Small intestine (tissue), 7 donors: ENCODE data around the gene YPEL4. TPM values are rescaled to one million over a fixed set of nuclear protein-coding genes. Genes with fewer than 3 reads are reported as not detected.

Experiments
- DNase-seq, 2 donors: peaks; one replicate each; pipeline versions ENCODE4 v3.0.0 to v3.0.0-alpha.2; 2013
- FAIRE-seq: peaks from 2 replicates; lab custom pipeline; 2012; peaks lifted over from hg19 to GRCh38; lab: Jason Lieb, UNC
- H3K27ac ChIP-seq, 3 donors: one replicate each; pipeline ENCODE4 v1.5.1; 2013; ENCODE audit warnings: low read length in 2 of 3, mild to moderate bottlenecking in 2 of 3, control low read depth in 1 of 3, inconsistent platforms in 1 of 3, low read depth in 1 of 3, moderate library complexity in 1 of 3
- H3K27me3 ChIP-seq, 3 donors: one replicate each; pipeline ENCODE4 v1.6.1; 2013; ENCODE audit warnings: low read length in 3 of 3, inconsistent platforms in 1 of 3; ENCODE audit not compliant: control insufficient read depth in 3 of 3, insufficient read depth in 3 of 3
- H3K36me3 ChIP-seq, 3 donors: one replicate each; pipeline ENCODE4 v1.6.1; 2013; ENCODE audit warnings: low read length in 3 of 3, inconsistent platforms in 1 of 3, low read depth in 1 of 3, mild to moderate bottlenecking in 1 of 3, moderate library complexity in 1 of 3; ENCODE audit not compliant: control insufficient read depth in 3 of 3, insufficient read depth in 2 of 3
- H3K4me1 ChIP-seq, 3 donors: one replicate each; pipeline ENCODE4 v1.6.1; 2013; ENCODE audit warnings: low read length in 2 of 3, inconsistent platforms in 1 of 3, low read depth in 1 of 3, mild to moderate bottlenecking in 1 of 3, moderate library complexity in 1 of 3; ENCODE audit not compliant: control insufficient read depth in 3 of 3, insufficient read depth in 2 of 3
- H3K4me3 ChIP-seq, 3 donors: one replicate each; pipeline ENCODE4 v1.5.1; 2013; ENCODE audit warnings: low read length in 3 of 3, control low read depth in 1 of 3, inconsistent platforms in 1 of 3, low read depth in 1 of 3, mild to moderate bottlenecking in 1 of 3, moderate library complexity in 1 of 3
- H3K9me3 ChIP-seq, 2 donors: one replicate each; pipeline ENCODE4 v1.6.1; 2013; ENCODE audit warnings: low read depth in 1 of 2, low read length in 1 of 2; ENCODE audit not compliant: control insufficient read depth in 2 of 2, insufficient read depth in 1 of 2
- WGBS, 3 donors: extraction: QIAGEN DNeasy Blood & Tissue Kit; methylation state at CpG; one replicate each; pipeline ENCODE4 v1.1.7; 2013; 5-methylcytosine and 5-hydroxymethylcytosine counted together
- polyA plus RNA-seq, 4 donors: library from polyadenylated mRNA; stranded (reverse) in 3 of 4; unstranded in 1 of 4; fragments of 200-250 nt in 3 of 4; fragments of 120-200 nt in 1 of 4; gene quantifications; one replicate each; pipeline versions ENCODE4 v1.2.1 to v1.2.3, GENCODE V29; 2013
- donor health status: healthy with polysubstance abuse.
- donor health status: control.
- donor health status: control.
- donor health status: Bipolar disorder and iron deficiency.
- donor health status: healthy.

YPEL4 gene
- polyA plus RNA-seq, 4 donors: 0.86 to 2.2 (median 1.4) TPM; not detected in 1

DNA sequence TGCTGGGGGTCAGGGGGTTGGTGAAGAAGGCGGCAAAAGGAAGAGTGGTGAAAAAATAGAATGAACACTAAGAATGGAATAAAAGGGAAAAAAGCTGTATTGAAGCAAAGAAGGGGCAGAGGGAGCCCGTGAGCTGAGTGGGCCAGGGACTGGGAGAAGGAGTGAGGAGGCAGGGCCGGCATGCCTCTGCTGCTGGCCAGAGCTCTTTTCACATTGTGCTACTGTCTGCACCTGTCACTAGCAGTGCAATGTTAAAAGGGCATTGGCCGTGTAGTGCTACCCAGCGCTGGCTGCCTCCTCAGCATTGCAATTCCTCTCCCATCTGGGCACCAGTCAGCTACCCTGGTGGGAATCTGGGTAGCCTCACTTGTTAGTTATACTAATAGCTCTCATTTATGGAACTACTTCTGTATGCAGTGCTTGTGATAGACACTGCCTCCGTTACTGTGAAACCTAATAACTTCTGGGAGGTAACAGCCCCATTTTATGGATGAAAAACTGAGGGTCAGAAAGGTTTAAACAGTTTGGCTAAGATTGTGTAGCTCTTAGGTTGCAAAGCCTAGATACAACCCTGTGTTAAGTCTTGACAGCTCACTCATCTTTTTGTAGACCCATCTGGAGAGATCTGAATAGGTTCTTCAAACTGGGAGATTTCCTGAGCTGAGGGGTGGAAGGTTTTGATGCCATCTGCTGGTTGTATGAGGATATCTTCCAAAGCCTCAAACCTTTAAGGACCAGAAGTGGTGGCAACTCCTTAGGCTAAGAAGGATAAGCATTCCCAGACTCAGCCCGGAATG, 8.5 kb downstream of the YPEL4 start:
- no peak for FAIRE-seq
- DNase-seq: peak; percentile 51 to 58
- peaks cover 0 to 7% (median 0%) of the 10 kb centered on the region in 3 donors for H3K36me3 ChIP-seq
- WGBS, 3 donors: 40 to 57% (median 56%) methylated on average over 7 of the region's 7 CpGs
- H3K27ac ChIP-seq: peak overlapping the region in 1 of 3 donors; percentile 94
- peaks cover 0 to 42% (median 6%) of the 10 kb centered on the region in 3 donors for H3K4me1 ChIP-seq
- no peak overlapping the region for H3K4me3 ChIP-seq
- peaks cover 0 to 8% (median 8%) of the 10 kb centered on the region in 3 donors for H3K27me3 ChIP-seq
- no peaks in the 10 kb centered on the region for H3K9me3 ChIP-seq

DNA sequence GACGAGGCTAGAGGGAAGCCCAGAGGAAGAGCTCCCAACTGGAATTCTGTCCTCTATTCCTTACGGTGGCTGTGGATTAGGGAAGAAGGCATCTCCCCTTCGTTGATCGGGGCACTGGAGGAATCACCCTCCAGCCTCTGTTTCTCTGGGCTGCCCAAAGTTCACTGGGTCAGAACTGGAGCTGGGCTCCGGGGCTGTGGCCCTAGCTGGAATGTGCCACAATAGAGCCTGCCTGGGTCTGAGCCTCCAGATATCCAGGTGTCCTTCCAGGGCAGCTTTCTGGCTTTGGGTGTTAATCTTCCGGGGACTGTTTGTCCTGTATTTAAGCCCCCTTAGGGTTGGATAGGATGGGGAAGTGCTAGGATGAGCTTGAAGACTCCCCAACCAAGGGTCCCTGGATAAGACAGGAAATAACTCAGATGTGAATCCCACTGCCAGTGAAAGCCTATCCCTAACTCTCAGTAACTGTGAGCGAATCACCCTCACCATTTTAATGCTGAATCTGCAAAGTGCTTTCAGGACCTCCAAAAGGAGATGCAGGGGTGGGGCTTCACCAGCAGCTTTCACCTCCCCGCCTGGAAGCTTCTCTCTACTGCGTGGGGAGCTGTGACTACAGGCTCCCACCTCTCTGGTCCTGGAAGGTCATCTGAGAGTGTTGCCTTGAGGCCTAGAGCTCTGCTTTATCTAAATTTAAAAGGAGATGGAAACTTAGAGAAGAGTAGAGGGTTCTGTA, 9.5 kb downstream of the YPEL4 start:
- WGBS, 3 donors: 55 to 62% (median 61%) methylated on average over 9 of the region's 9 CpGs
- H3K9me3 ChIP-seq: no peaks in the 10 kb centered on the region
- H3K36me3 ChIP-seq: peaks cover 0 to 7% (median 0%) of the 10 kb centered on the region in 3 donors
- no peaks in the 10 kb centered on the region for H3K27me3 ChIP-seq
- no peak for DNase-seq
- peak overlapping the region in 1 of 3 donors; percentile 89 for H3K4me3 ChIP-seq
- peak overlapping the region in 1 of 3 donors; percentile 94 for H3K27ac ChIP-seq
- peaks cover 0 to 34% (median 6%) of the 10 kb centered on the region in 3 donors for H3K4me1 ChIP-seq
- FAIRE-seq: no peak

DNA sequence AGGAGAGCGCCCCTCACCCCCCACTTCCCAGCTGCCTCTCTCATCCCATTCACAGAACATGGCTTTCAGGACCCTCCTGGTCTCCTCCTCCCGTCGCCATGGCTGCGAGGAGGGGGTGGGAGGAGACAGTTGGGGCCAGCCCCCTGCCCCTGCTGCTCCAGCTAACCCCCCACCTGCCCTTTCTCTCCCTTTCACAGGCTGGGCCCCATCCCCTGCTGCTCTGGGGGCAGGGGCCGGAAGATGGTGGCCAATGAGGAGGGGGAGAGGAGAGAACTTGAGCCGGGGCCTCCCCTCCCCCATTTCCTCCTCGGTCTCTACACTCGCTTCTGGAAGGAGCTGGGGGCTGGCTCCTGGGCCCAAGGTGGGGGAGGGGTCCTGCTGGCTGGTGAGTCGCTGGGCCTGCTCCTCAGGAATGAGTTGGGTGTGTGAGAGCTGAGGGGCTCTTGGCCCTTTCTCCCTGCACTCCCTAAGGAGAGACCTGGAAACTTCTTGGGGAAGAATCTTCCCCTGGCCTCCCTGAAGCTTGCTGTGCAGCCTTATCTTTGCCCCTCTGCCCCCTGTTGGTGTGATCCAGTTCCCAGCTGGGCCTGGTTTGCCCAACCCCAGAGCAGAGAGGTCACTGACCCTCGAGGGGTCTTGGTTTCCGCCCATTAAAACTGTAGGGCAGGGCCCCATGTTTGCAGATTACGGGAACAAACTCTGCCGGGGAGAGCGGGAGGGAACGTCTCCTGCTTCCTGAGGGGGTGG, 10.2 kb downstream of the YPEL4 start:
- Histone ChIP-seq H3K27me3 (peaks cover 0 to 4% (median 0%) of the 10 kb centered on the region in 3 donors), H3K4me1 (peaks cover 0 to 31% (median 6%) of the 10 kb centered on the region in 3 donors), H3K9me3 (no peaks in the 10 kb centered on the region), H3K27ac (peak overlapping the region in 1 of 3 donors; percentile 94), H3K36me3 (peaks cover 0 to 7% (median 0%) of the 10 kb centered on the region in 3 donors), H3K4me3 (peak overlapping the region in 1 of 3 donors; percentile 89)
- 17 to 41% (median 26%) methylated on average over 10 to 15 of the region's 15 CpGs for WGBS, 3 donors
- FAIRE-seq (no peak), DNase-seq (peak in 1 of 2 donors; percentile 85)

DNA sequence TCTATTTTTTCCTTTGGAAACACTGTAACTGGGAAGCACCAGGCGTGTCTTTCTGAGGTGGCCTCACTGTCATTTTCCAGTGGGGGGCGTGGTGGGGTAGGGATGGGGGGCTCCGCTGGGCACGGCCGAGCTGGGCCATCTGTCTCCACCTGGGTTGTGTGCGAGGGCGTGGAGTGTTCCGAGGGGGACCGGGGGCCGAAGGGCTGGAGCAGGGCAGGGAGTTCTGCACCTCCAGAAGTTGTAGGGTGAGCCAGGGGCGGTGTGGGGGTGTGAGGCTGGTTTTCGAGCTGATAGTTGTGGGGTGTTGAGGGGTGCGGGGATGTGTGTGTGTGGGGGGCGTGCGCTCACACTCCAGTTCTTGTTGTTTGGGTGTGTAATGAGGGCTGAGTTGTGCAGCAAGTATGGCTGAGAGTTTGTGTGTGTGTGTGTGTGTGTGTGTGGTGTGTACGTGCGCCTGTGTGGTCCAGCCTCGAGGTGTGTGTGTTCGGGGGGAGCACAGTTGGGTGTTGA, 10.8 kb downstream of the YPEL4 start:
- DNase-seq (peak in 1 of 2 donors; percentile 39), FAIRE-seq (no peak)
- Histone ChIP-seq H3K36me3 (peaks cover 0 to 7% (median 0%) of the 10 kb centered on the region in 3 donors), H3K4me3 (peak overlapping the region in 2 of 3 donors; percentile 44 to 89), H3K27ac (peak overlapping the region in 1 of 3 donors; percentile 94), H3K4me1 (peaks cover 0 to 30% (median 6%) of the 10 kb centered on the region in 3 donors), H3K27me3 (peaks cover 0 to 5% (median 0%) of the 10 kb centered on the region in 3 donors), H3K9me3 (no peaks in the 10 kb centered on the region)
- 3 to 5% (median 5%) methylated on average over 19 of the region's 19 CpGs for WGBS, 3 donors

DNA sequence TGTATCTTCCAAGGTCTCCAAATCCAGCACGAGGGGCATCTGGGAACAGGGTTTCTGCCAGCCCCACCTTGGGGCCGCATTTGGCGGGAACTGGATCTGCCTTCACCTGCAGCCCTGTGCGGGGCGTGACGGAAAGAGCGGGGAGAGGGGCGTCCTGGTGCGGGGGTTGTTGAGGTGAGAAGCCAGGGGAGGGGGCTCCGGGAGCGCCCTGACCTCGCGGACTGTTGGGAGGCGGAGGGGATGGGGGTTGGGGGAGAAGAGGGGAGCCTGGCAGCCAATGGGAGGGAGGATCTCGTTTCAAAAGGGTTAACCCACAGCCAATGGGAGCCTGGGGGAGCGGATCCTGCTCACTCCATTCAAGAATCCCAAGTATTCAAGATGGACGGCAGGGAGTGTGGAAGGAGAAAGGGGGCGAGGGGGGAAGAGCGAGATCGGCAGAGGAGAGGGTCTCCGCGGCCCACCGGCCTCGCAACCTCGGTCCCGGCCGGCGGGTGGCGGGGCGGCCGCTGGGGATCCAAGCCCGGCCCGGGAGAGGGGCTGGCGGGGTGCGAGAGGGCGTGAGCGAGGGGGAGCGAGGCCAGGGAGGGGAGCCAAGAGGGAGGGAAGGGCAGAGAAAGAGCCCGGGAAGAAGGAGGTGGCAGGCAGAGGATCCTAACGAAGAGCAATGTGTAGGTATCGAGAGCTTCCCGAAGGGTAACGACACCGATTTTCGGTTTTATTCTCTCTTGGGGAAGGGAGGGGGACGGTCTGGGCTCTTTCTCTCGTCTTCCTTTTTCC, 11.5 kb downstream of the YPEL4 start:
- H3K36me3 ChIP-seq: peaks cover 0 to 7% (median 0%) of the 10 kb centered on the region in 3 donors
- peak overlapping the region; percentile 44 to 89 (median 50) for H3K4me3 ChIP-seq
- H3K9me3 ChIP-seq: no peaks in the 10 kb centered on the region
- peaks cover 0 to 5% (median 0%) of the 10 kb centered on the region in 3 donors for H3K27me3 ChIP-seq
- H3K4me1 ChIP-seq: peaks cover 0 to 30% (median 6%) of the 10 kb centered on the region in 3 donors
- 2 to 8% (median 6%) methylated on average over 36 to 47 of the region's 47 CpGs for WGBS, 3 donors
- DNase-seq (peak in 1 of 2 donors; percentile 87), FAIRE-seq (no peak)
- H3K27ac ChIP-seq: peak overlapping the region in 2 of 3 donors; percentile 24 to 94

DNA sequence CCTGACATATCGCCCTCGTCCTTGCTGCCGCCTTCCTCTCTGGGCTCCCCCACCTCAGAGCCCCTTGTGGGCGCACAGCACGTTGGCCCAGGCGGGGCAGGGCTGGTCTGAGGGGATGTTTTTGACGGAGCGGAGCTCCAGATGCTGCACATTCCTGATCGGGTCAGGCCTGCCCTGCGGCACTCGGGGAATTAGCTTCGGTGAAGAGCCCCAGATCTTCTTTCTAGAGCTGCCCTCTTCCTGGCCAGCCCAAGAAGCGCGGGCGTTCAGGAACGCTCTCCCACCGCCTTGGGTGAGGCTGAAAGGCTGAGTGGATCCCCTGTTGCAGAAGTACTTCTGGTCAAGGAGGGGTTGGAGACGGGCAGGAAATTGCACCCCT, 12.1 kb downstream of the YPEL4 start:
- WGBS, 3 donors: 34 to 56% (median 55%) methylated on average over 18 of the region's 18 CpGs
- Histone ChIP-seq H3K9me3 (no peaks in the 10 kb centered on the region), H3K4me1 (peaks cover 0 to 30% (median 6%) of the 10 kb centered on the region in 3 donors), H3K27me3 (peaks cover 0 to 5% (median 0%) of the 10 kb centered on the region in 3 donors), H3K36me3 (peaks cover 0 to 7% (median 0%) of the 10 kb centered on the region in 3 donors), H3K4me3 (peak overlapping the region in 1 of 3 donors; percentile 89), H3K27ac (peak overlapping the region in 1 of 3 donors; percentile 21)
- FAIRE-seq (no peak), DNase-seq (no peak)

DNA sequence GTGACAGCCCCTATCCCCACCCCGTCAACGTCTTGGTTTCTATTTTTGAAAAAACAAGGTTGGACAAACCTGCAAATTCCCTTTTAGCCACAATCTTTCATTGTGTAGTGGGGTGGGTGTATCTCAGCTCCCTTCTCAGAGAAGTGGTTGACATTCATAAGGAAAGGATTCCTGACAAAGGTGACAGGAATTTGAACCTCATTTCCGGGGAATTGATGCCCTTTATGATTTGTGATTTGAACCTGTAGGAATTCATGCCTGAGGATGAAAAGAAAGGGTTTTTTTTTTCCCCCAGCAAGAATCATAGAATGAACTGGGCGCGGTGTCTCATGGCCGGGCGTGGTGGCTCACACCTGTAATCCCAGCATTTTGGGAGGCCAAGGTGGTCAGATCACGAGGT, 14.5 kb downstream of the YPEL4 start:
- WGBS, 3 donors: 55 to 80% (median 63%) methylated on average over 8 of the region's 8 CpGs
- no peak overlapping the region for H3K27ac ChIP-seq
- H3K4me1 ChIP-seq: peaks cover 0 to 18% (median 6%) of the 10 kb centered on the region in 3 donors
- H3K36me3 ChIP-seq: peaks cover 0 to 2% (median 0%) of the 10 kb centered on the region in 3 donors
- no peak overlapping the region for H3K4me3 ChIP-seq
- H3K27me3 ChIP-seq: peaks cover 0 to 5% (median 0%) of the 10 kb centered on the region in 3 donors
- H3K9me3 ChIP-seq: no peaks in the 10 kb centered on the region
- FAIRE-seq: no peak
- DNase-seq: no peak
